GM12873 (cell line): ENCODE results near the gene CACNB2.

Experiments
- CTCF ChIP-seq: IDR thresholded peaks from 2 replicates; pipeline ENCODE4 v1.5.1; 2012; ENCODE audit warnings: low read depth, mild to moderate bottlenecking, moderate library complexity, low read length, control low read depth; ENCODE audit not compliant: insufficient read depth; ENCODE audit errors: missing control alignments

The CACNB2 gene

GRCh38 chr10:18104223-18104872, 35.9 kb upstream of the CACNB2 start:
- TF ChIP-seq CTCF: peak; percentile 61

- TF ChIP-seq CTCF: no peak
Measured at GRCh38 chr10:18109341-18109870, 30.8 kb upstream of the CACNB2 start.

- TF ChIP-seq CTCF: no peak
Measured at GRCh38 chr10:18113881-18114280, 26.3 kb upstream of the CACNB2 start.

- no peak for TF ChIP-seq CTCF
Measured at GRCh38 chr10:18117276-18117675, 22.9 kb upstream of the CACNB2 start.

- TF ChIP-seq CTCF: no peak
Measured at GRCh38 chr10:18122753-18123152, 17.5 kb upstream of the CACNB2 start.

GRCh38 chr10:18133046-18133445, 7.2 kb upstream of the CACNB2 start:
- TF ChIP-seq CTCF: no peak

- no peak for TF ChIP-seq CTCF
Measured at GRCh38 chr10:18134509-18134908, 5.7 kb upstream of the CACNB2 start.

GRCh38 chr10:18134921-18135320, 5.3 kb upstream of the CACNB2 start:
- TF ChIP-seq CTCF: no peak
